ENCODE data around the gene PACSIN1. TPM values are rescaled to one million over a fixed set of nuclear protein-coding genes. Genes with fewer than 3 reads are reported as not detected.

The PACSIN1 gene
- total and polyA plus RNA-seq, 10 of the 15 experiments (the other 5 are each of a cell fraction or from before 2014, with no cell fraction given), result 0.50 to 9.4 (median 2.8) TPM

GRCh38 chr6:34536959-34537848 lies 71.3 kb downstream of the PACSIN1 start:
- ChIA-PET POLR2A (no interaction called here), RAD21 (ENCODE audit: unreplicated experiment) (no interaction called here), SMC1A (ENCODE audit: uncharacterized antibody, unreplicated experiment) (no interaction called here), CTCF (no interaction called here)
- Histone ChIP-seq H4K20me1 (ENCODE audit: control insufficient read depth, insufficient read depth) (no peaks in the 10 kb centered on the region), H3K9ac (ENCODE audit: control insufficient read depth, insufficient read depth, low read length) (no peak overlapping the region), H3K9me3 (replicated peaks; ENCODE audit: control insufficient read depth, insufficient read depth, low read length) (no peaks in the 10 kb centered on the region), H3K27ac (ENCODE audit: control insufficient read depth, insufficient read depth) (no peak overlapping the region), H3K36me3 (ENCODE audit: control insufficient read depth in 2 of 2, insufficient read depth in 2 of 2, low read length in 1 of 2) (no peaks in the 10 kb centered on the region), H3K4me3 (no peak overlapping the region), H3K4me2 (ENCODE audit: control insufficient read depth, insufficient read depth) (no peak overlapping the region), H2AFZ (ENCODE audit: control insufficient read depth, low read depth, low read length) (no peak overlapping the region), H3K27me3 (replicated peaks in 1 of 2; ENCODE audit: control insufficient read depth in 2 of 2, insufficient read depth in 2 of 2, low read length in 1 of 2) (no peaks in the 10 kb centered on the region; a peak in 1 of 4 replicates), H3K79me2 (ENCODE audit: control insufficient read depth, insufficient read depth, low read length) (no peaks in the 10 kb centered on the region), H3K4me1 (ENCODE audit: control insufficient read depth, insufficient read depth, low read length) (no peaks in the 10 kb centered on the region)
- WGBS (ENCODE audit: insufficient coverage, insufficient replicate concordance, low lambda C conversion rate, missing lambda C conversion rate), result 58% methylated on average over 15 of the region's 15 CpGs
- intact Hi-C loops (cut with micrococcal nuclease; ENCODE audit: unreplicated experiment), result no loop called here
- in situ Hi-C loops (cut with MboI), result no loop called here
- DNase-seq (ENCODE audit: low read depth, low spot score), result no peak
- no peak for FAIRE-seq
- BruUV-seq (replicated peaks), result no TSS peak
- TF ChIP-seq IRF5 (IDR thresholded peaks at IDR 0.05; ENCODE audit: borderline replicate concordance) (no peak), FOXM1 (IDR thresholded peaks at IDR 0.05; ENCODE audit: low read depth, low read length) (no peak), YY1 (IDR thresholded peaks at IDR 0.05; ENCODE audit: low read depth, low read length) (no peak), EZH2 (IDR thresholded peaks at IDR 0.05; ENCODE audit: borderline replicate concordance, control insufficient read depth, low read depth, low read length) (no peak), TAF1 (IDR thresholded peaks at IDR 0.05; ENCODE audit: borderline replicate concordance, low read depth, low read length) (no peak)
- no peak for ATAC-seq

All from GM12878 (cell line).